Ovary (tissue), 3 donors: ENCODE measurements around the gene SCAND1.

Experiments
- CTCF ChIP-seq, 3 donors: fragments of 450-650 bp in 2 of 3; fragments of 200-600 bp in 1 of 3; IDR thresholded peaks; one replicate each; pipeline versions ENCODE4 v1.5.1 to v1.8.0; 2016 to 2022; ENCODE audit warnings: antibody characterized with exemption in 3 of 3, mild to moderate bottlenecking in 1 of 3
- EP300 ChIP-seq: sonication (generic); formaldehyde crosslinking; IDR thresholded peaks from one replicate; pipeline ENCODE4 v1.6.1; 2017; ENCODE audit warnings: antibody characterized with exemption
- POLR2A ChIP-seq: fragments of 450-650 bp; IDR thresholded peaks from one replicate; pipeline ENCODE4 v1.6.1; 2017; ENCODE audit warnings: antibody characterized with exemption, mild to moderate bottlenecking, moderate library complexity
- donor health status: DM: no; HTN: no; CAD: no.

GRCh38 chr20:35934050-35934449, 20.3 kb downstream of the SCAND1 start:
- TF ChIP-seq EP300 = no peak
- TF ChIP-seq CTCF (IDR thresholded peaks at IDR 0.05) = no peak
- TF ChIP-seq POLR2A = no peak
